Fibroblast of lung (primary cell): ENCODE results near the gene TNRC18.

Experiments used
- CTCF ChIP-seq, 2 donors: IDR thresholded peaks in 1 of 2; conservative IDR thresholded peaks in 1 of 2; 1 replicate in 1 of 2; 2 replicates in 1 of 2; pipeline ENCODE4 v1.5.1; 2011 to 2012; ENCODE audit warnings: low read length in 2 of 2, control low read depth in 1 of 2, inconsistent platforms in 1 of 2, low read depth in 1 of 2, mild to moderate bottlenecking in 1 of 2
- EZH2 ChIP-seq: IDR thresholded peaks from 2 replicates; pipeline ENCODE4 v1.5.1; 2012; ENCODE audit warnings: low read length, control low read depth, mild to moderate bottlenecking; ENCODE audit errors: missing control alignments

- no peak for TF ChIP-seq CTCF (conservative IDR thresholded peaks at IDR 0.05 in 1 of 2, IDR thresholded peaks at IDR 0.05 in 1 of 2; ENCODE audit: low read depth in 1 of 2, low read length in 2 of 2)
- TF ChIP-seq EZH2: no peak
Measured at GRCh38 chr7:5396542-5396941, 27.1 kb downstream of the TNRC18 start.
